ENCODE results near the gene MAGI1.
"Not testable (repeated sequence)": the region's sequence is repeated elsewhere in the genome, so short reads cannot be mapped to it uniquely, and the experiment has no call there.

MAGI1 gene

GRCh38 chr3:65578861-65579260, 459.9 kb downstream of the MAGI1 start:
- no peak for DNase-seq

GRCh38 chr3:65577843-65578430, 460.8 kb downstream of the MAGI1 start:
- no peak for DNase-seq

- no peak for DNase-seq
These were observed 461.8 kb downstream of the MAGI1 start for GRCh38 chr3:65576966-65577365.

- DNase-seq = no peak
These were observed 462.5 kb downstream of the MAGI1 start for GRCh38 chr3:65576228-65576627.

DNA sequence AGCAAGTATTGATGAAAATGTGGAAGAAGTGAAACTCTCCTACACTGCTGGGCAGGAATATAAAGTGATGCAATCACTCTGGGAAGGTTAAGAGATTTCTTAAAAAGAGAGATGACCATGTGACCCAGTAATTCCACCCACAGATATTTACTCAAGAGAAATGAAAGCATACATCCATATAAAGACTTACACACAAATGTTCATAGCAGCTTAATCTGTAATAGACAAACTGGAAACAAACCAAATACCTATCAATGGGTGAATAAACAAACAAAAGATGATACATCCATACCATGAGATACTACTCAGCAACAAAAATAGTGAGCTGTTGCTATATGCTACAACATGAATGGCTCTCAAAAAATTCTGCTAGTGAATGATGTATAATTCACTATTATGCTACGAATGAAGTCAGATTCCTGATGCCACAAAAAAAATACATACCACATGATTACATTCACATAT, 463.3 kb downstream of the MAGI1 start:
- DNase-seq = no peak

DNA sequence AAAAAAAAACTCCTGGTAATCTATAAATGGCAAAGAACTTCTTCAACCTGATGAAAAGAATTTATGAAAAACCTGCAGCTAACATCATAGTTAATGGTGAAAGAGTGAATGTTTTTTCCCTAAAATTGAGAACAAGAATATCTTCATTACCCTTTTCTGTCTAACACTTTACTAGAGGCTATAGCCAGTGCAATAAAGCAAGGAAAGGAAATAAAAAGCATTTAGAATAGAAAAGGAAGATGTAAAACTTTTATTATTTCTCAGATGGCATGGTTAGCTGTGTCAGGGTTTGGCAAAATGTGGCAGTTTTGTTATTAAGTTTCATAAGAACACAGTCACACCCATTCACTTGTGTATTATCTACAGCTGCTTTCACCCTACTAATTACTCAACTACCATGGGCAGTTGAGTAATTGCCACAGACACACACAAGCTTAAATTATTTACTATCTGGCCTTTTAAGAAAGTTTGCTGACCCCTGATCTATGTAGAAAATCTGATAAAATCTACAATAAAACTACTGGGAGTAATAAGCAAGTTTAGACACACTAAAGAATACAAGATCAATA, 465.1 kb downstream of the MAGI1 start:
- no peak for DNase-seq

GRCh38 chr3:65572175-65572777, 466.4 kb downstream of the MAGI1 start:
- no peak for DNase-seq

GRCh38 chr3:65569845-65570405, 468.8 kb downstream of the MAGI1 start:
- DNase-seq = no peak

- DNase-seq = no peak
These were observed 469.6 kb downstream of the MAGI1 start for GRCh38 chr3:65569129-65569528.

DNA sequence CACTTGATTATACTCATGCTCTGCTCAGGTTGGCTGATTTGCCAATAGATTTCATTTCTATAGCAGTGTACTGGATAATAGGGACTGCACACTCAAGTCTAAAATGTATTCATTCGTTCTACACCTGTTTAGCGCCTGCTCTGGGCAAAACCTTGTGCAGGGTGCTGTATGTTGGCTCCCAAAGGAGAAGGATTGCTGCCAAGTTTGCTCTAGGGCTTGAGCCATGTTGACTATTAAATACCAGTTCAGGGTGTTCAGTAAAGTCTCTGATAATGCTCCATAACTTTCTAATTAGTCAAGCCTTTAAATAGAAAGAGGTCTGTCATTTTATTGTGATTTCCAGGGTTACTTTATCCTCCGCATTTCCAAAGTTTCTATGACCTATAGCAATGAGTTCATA, 470.2 kb downstream of the MAGI1 start:
- DNase-seq = no peak

- DNase-seq = not testable (repeated sequence)
These were observed 473.0 kb downstream of the MAGI1 start for GRCh38 chr3:65565744-65566143.

DNA sequence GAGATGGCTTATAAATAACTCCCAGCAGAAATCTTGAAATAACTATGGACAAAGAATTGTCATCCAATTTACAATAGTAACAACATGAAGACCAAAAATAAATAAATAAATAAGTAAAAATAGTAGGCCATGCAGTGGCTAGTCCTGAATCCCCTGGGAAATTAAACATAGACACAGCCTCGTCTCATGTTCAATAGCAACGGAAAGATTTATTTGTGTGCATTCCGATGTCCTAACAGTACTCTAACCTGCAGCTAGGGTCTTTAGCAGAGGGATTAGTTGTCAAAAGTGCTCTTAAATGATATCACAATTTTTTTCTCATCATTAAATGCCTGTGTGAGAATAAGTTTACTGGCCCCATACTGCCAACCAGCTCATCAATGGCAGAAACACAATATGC, 474.2 kb downstream of the MAGI1 start:
- DNase-seq = no peak

GRCh38 chr3:65563861-65564260, 474.9 kb downstream of the MAGI1 start:
- DNase-seq = no peak

- no peak for DNase-seq
These were observed 476.3 kb downstream of the MAGI1 start for GRCh38 chr3:65562447-65562846.

DNA sequence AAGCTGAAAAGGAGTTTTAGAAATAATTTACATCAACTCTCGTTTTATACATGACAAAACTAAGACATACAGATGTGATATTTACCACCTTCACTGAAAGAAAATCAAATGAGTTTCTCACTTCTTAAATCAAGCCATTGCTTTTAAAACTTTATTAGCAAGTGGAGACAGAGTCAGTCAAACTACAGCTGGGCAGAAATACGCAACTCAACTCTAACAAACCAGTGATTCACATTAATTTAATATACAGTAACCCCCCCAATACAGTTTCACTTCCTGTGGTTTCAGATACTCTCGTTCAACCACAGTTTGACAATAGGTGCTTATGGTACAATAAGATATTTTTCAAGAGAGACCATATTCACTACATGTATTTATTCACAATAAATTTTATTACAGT, 477.1 kb downstream of the MAGI1 start:
- DNase-seq = no peak

- no peak for DNase-seq
These were observed 477.8 kb downstream of the MAGI1 start for GRCh38 chr3:65560901-65561300.

GRCh38 chr3:65560133-65560532, 478.6 kb downstream of the MAGI1 start:
- DNase-seq = no peak

GRCh38 chr3:65559643-65560042, 479.1 kb downstream of the MAGI1 start:
- DNase-seq = no peak

DNA sequence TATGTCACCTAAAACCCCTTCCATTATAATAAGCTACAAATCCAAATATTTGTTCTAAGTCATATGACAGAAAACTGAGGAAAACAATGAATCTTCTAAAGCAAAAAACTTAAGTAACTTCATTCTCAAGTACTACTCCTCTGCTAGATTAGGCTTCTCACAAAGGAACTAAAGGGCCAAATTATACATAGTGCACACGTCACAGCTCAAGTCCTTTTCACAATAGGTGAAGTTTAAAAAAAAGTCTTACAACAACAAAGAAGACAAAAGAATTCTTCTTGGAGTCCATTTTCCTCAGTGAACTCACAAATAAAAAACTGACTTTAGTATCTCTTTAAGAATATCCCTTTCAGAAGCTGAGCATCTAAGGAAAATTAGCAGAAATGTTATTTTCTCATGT, 479.9 kb downstream of the MAGI1 start:
- DNase-seq = no peak

DNA sequence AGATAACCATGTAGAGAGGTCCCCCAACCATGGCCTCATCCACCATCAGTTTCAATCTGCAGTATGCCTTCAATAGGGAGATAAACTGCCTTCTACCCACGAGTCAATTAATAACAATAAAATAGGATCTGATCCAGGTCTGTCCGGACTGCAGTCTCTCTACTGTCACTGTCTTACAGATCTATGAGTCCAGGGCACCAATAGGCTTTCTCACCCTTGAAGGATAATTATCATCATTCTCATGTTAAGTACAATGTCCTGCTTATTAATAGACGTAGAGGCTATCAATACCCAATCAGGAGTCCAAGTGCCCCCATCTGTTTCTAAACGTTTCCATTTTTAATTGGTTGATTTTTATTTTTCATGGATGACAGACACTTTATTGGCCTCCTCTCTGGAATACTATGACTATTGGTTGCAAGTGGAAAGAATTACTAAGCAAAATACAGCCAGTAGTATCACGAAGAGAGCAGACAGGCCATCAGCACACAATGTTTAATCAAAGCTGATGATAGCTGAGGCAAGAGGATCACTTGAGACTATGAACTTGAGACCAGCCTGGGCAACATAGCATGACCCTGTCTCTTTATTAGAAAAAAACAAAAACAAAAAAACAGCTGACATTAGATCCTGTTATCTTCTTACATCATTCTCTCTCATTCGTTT, 480.7 kb downstream of the MAGI1 start:
- DNase-seq = no peak

- DNase-seq = no peak
These were observed 481.7 kb downstream of the MAGI1 start for GRCh38 chr3:65556934-65557577.

DNA sequence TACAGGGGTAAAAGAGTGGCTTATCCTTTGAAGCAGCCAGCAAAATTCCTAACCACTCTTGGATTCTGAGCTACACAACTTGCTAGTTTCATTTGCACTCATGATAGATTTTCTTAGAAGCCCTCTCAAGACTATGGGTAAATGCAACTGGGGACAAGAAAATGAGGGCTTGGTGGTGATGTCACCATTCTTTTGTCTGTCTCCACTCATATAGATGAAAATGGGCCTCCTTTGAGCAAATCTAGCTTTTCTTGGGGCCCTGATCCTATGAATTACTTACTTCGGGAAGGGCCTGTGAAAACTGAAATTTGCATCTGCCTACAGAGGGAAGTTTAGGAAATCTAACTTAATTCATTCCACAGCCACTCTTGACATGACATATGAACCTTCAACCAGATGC, 486.3 kb downstream of the MAGI1 start:
- no peak for DNase-seq

- DNase-seq = no peak
These were observed 486.8 kb downstream of the MAGI1 start for GRCh38 chr3:65551945-65552344.

Measured in stimulated activated CD4-positive, alpha-beta T cell treated with anti-CD3 and anti-CD28 coated beads, Interleukin-4, amount 100 ng/mL, for 1 hour (primary cell).